GM23338 (cell line): ENCODE measurements around the gene ARSD. TPM values are rescaled to one million over a fixed set of nuclear protein-coding genes. Genes with fewer than 3 reads are reported as not detected.
"Not testable (repeated sequence)": the region's sequence is repeated elsewhere in the genome, so short reads cannot be mapped to it uniquely, and the experiment has no call there.

Source experiments
- ATAC-seq: fragments of 200-7000 bp; cut with Tn5 transposase; 3 replicates; pipeline ENCODE4 v1.9.1; 2020
- DNase-seq: peaks from one replicate; pipeline ENCODE4 v3.0.0-alpha.2; 2015; ENCODE audit warnings: low spot score
- H2AFZ ChIP-seq: fragments of 200-600 bp; sonication (generic); 2 replicates; pipeline ENCODE4 v1.8.0; 2016; ENCODE audit warnings: antibody characterized with exemption, mild to moderate bottlenecking, moderate library complexity
- H3F3A ChIP-seq: fragments of 200-600 bp; sonication (generic); replicated peaks from 2 replicates; pipeline ENCODE4 v1.8.0; 2017; ENCODE audit warnings: antibody characterized with exemption, mixed run types, low read depth
- H3K27ac ChIP-seq: fragments of 200-600 bp; sonication (generic); 2 replicates; pipeline ENCODE4 v1.6.1; 2016; ENCODE audit warnings: low read depth
- H3K27me3 ChIP-seq: fragments of 200-600 bp; sonication (generic); 2 replicates; pipeline ENCODE4 v1.8.0; 2016; ENCODE audit warnings: mild to moderate bottlenecking, mixed run types, moderate library complexity; ENCODE audit not compliant: insufficient read depth
- H3K36me3 ChIP-seq: fragments of 200-600 bp; sonication (generic); 2 replicates; pipeline ENCODE4 v1.8.0; 2016; ENCODE audit warnings: mild to moderate bottlenecking; ENCODE audit not compliant: insufficient read depth
- H3K4me1 ChIP-seq: fragments of 200-600 bp; sonication (generic); 2 replicates; pipeline ENCODE4 v1.8.0; 2016; ENCODE audit warnings: mild to moderate bottlenecking, moderate library complexity; ENCODE audit not compliant: insufficient read depth
- H3K4me2 ChIP-seq: fragments of 200-600 bp; sonication (generic); 2 replicates; pipeline ENCODE4 v1.7.1; 2017; ENCODE audit warnings: mixed run types
- H3K4me3 ChIP-seq: fragments of 200-600 bp; sonication (generic); 2 replicates; pipeline ENCODE4 v1.6.1; 2016; ENCODE audit warnings: mixed run types
- H3K79me2 ChIP-seq: fragments of 200-600 bp; sonication (generic); replicated peaks from 2 replicates; pipeline ENCODE4 v1.8.0; 2017; ENCODE audit warnings: mild to moderate bottlenecking; ENCODE audit not compliant: insufficient read depth
- H3K9me2 ChIP-seq: fragments of 200-600 bp; sonication (generic); 2 replicates; pipeline ENCODE4 v1.8.0; 2017; ENCODE audit not compliant: insufficient read depth
- H4K20me1 ChIP-seq: fragments of 200-600 bp; sonication (generic); replicated peaks from 2 replicates; pipeline ENCODE4 v1.8.0; 2017; ENCODE audit warnings: mild to moderate bottlenecking; ENCODE audit not compliant: insufficient read depth
- H3K27ac Mint-ChIP-seq: 2 replicates; pipeline ENCODE4 v1.8.0; 2020; ENCODE audit warnings: inconsistent platforms, mild to moderate bottlenecking, moderate library complexity, mixed read lengths
- H3K27me3 Mint-ChIP-seq: 3 replicates; pipeline ENCODE4 v1.8.0; 2022; ENCODE audit warnings: low read depth, mild to moderate bottlenecking, moderate library complexity, mixed read lengths, inconsistent platforms; ENCODE audit not compliant: insufficient read depth, poor library complexity
- H3K36me3 Mint-ChIP-seq: 3 replicates; pipeline ENCODE4 v1.8.0; 2021; ENCODE audit warnings: low read depth, mild to moderate bottlenecking, inconsistent platforms, moderate library complexity, mixed read lengths
- H3K4me1 Mint-ChIP-seq: 3 replicates; pipeline ENCODE4 v1.8.0; 2020; ENCODE audit warnings: mild to moderate bottlenecking, inconsistent platforms, mixed read lengths
- H3K4me3 Mint-ChIP-seq: 3 replicates; pipeline ENCODE4 v1.8.0; 2021; ENCODE audit warnings: moderate library complexity, mild to moderate bottlenecking, inconsistent platforms, mixed read lengths
- H3K9me3 Mint-ChIP-seq: 3 replicates; pipeline ENCODE4 v1.8.0; 2020; ENCODE audit warnings: moderate library complexity, mild to moderate bottlenecking, inconsistent platforms, mixed read lengths
- EZH2phosphoT487 ChIP-seq: fragments of 200-600 bp; sonication (generic); IDR thresholded peaks from one replicate; pipeline ENCODE4 v1.8.1; 2018; ENCODE audit warnings: antibody characterized with exemption; ENCODE audit not compliant: unreplicated experiment
- JUNB ChIP-seq: IDR thresholded peaks from one replicate; pipeline ENCODE4 v1.6.1; 2016; ENCODE audit warnings: antibody characterized with exemption; ENCODE audit not compliant: unreplicated experiment
- POLR2AphosphoS5 ChIP-seq: IDR thresholded peaks from 2 replicates; pipeline ENCODE4 v1.6.1; 2016; ENCODE audit warnings: antibody characterized with exemption, low read depth
- ZNF114 ChIP-seq: fragments of 250-450 bp; sonication (Bioruptor Pico); IDR thresholded peaks from 2 replicates; pipeline ENCODE4 v1.5.0; 2020; ENCODE audit warnings: mild to moderate bottlenecking, moderate library complexity
- ZNF331 ChIP-seq: fragments of 250-450 bp; sonication (Bioruptor Pico); IDR thresholded peaks from 2 replicates; pipeline ENCODE4 v1.5.0; 2020; ENCODE audit warnings: low read depth, mild to moderate bottlenecking, moderate library complexity
- polyA plus RNA-seq: library from polyadenylated mRNA; unstranded; fragments of >200 nt; fragmentation: Nextera tagmentation; extraction: Ambion mirVana; gene quantifications from 2 replicates; pipeline ENCODE4 v1.2.1, GENCODE V29; 2016
- total RNA-seq: library from RNA; depleted of rRNA; stranded (reverse); fragments of >200 nt; shearing (Covaris generic); gene quantifications from 2 replicates; pipeline ENCODE4 v1.2.3, GENCODE V29; 2014
- TF ChIP-seq, protein P1 (sequence below), 2 experiments: fragments of 200-600 bp in 1 of 2; sonication (generic) in 1 of 2; conservative IDR thresholded peaks; 2 replicates each; pipeline versions ENCODE4 v1.5.1 to v1.6.1; 2016 to 2017; ENCODE audit warnings: antibody characterized with exemption in 2 of 2, low read depth in 2 of 2, mild to moderate bottlenecking in 2 of 2, moderate library complexity in 1 of 2

Gene ARSD
- total and polyA plus RNA-seq, 2 experiments from 2014 or later: 1.3 to 1.7 TPM

DNA sequence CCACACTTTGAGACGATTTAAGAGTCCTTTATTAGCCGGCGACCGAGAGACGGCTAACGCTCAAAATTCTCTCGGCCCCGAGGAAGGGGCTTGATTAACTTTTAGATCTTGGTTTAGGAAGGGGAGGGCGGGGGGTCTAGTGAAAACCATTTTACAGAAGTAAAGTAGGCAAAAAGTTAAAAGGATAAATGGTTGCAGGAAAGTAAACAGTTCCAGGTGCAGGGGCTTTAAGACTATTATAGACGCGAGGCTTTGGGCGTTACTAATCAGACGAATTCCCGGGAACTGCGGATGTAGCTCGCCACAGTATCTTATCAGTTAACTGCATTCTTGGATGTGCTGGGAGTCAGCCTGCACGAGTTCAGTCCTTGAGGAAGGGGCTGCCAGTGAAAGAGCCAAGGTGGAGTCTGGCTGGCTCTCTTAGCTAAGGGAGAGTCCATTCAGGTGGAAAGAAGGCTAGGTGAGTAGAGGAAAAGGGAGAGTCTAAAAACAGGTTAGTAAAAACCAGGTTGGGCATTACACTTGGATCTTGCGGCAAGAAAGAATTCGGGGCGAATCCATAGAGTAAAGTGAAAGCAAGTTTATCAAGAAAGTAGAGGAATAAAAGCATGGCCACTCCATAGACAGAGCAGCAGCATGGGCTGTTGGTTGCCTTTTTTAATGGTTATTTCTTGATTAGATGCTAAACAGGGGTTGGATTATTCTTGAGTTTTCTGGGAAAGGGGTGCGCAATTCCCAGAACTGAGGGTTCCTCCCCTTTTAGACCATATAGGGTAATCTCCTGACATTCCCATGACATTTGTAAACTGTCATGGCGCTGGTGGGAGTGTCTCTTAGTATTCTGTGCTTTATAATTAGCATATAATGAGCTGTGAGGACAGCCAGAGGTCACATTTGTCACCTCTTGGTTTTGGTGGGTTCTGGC, 38.3 kb downstream of the ARSD start:
- H3K4me3 Mint-ChIP-seq, H3K9me2 ChIP-seq, H3K36me3 ChIP-seq, H3K27me3 Mint-ChIP-seq, H4K20me1 ChIP-seq, H3K9me3 Mint-ChIP-seq, H3K27me3 ChIP-seq, H2AFZ ChIP-seq, ATAC-seq, DNase-seq, H3K4me3 ChIP-seq, H3K27ac Mint-ChIP-seq, H3K79me2 ChIP-seq, H3F3A ChIP-seq: not testable (repeated sequence)
- H3K27ac ChIP-seq: peak overlapping the region; percentile 79; the same call in 1 of the 2 replicates
- H3K4me1 Mint-ChIP-seq: peaks cover 36% of the 10 kb centered on the region
- H3K4me2 ChIP-seq: 0 out of 2 replicates have a peak overlapping the region, but pooled peaks have one; percentile 58
- H3K36me3 Mint-ChIP-seq: peaks cover 14% of the 10 kb centered on the region
- peaks cover 10% of the 10 kb centered on the region for H3K4me1 ChIP-seq

- ATAC-seq (peak; percentile 91), DNase-seq (peak; percentile 57)
- TF ChIP-seq, protein P1, sequence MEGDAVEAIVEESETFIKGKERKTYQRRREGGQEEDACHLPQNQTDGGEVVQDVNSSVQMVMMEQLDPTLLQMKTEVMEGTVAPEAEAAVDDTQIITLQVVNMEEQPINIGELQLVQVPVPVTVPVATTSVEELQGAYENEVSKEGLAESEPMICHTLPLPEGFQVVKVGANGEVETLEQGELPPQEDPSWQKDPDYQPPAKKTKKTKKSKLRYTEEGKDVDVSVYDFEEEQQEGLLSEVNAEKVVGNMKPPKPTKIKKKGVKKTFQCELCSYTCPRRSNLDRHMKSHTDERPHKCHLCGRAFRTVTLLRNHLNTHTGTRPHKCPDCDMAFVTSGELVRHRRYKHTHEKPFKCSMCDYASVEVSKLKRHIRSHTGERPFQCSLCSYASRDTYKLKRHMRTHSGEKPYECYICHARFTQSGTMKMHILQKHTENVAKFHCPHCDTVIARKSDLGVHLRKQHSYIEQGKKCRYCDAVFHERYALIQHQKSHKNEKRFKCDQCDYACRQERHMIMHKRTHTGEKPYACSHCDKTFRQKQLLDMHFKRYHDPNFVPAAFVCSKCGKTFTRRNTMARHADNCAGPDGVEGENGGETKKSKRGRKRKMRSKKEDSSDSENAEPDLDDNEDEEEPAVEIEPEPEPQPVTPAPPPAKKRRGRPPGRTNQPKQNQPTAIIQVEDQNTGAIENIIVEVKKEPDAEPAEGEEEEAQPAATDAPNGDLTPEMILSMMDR (conservative IDR thresholded peaks at IDR 0.05; ENCODE audit: low read depth in 2 of 2): peak; percentile 53 to 62
- H3K9me2 ChIP-seq, H3K27me3 Mint-ChIP-seq, H3K27me3 ChIP-seq, H3K4me3 ChIP-seq, H3K36me3 ChIP-seq, H3K4me3 Mint-ChIP-seq, H2AFZ ChIP-seq, H4K20me1 ChIP-seq, H3K9me3 Mint-ChIP-seq, H3K79me2 ChIP-seq, H3F3A ChIP-seq: not testable (repeated sequence)
- Mint-ChIP-seq H3K36me3 (peaks cover 14% of the 10 kb centered on the region), H3K27ac (peak overlapping the region; percentile 72), H3K4me1 (peaks cover 36% of the 10 kb centered on the region)
- Histone ChIP-seq H3K4me1 (peaks cover 10% of the 10 kb centered on the region), H3K4me2 (peak overlapping the region; percentile 58; the same call in 1 of the 2 replicates), H3K27ac (peak overlapping the region; percentile 79; the same call in 1 of the 2 replicates)
Measured at GRCh38 chrX:2889706-2890490, 39.2 kb downstream of the ARSD start.

- peaks cover 17% of the 10 kb centered on the region for H3K36me3 Mint-ChIP-seq
- Histone ChIP-seq H2AFZ (no peak overlapping the region), H3K4me3 (no peak overlapping the region), H3K4me1 (peaks cover 10% of the 10 kb centered on the region), H3K4me2 (no peak overlapping the region), H4K20me1 (no peaks in the 10 kb centered on the region), H3K36me3 (no peaks in the 10 kb centered on the region), H3F3A (0 out of 2 replicates have a peak, but pooled peaks cover 3% of the 10 kb centered on the region), H3K27me3 (no peaks in the 10 kb centered on the region), H3K79me2 (no peaks in the 10 kb centered on the region), H3K9me2 (no peaks in the 10 kb centered on the region), H3K27ac (peak overlapping the region; percentile 55; the same call in 1 of the 2 replicates)
- H3K4me3 Mint-ChIP-seq: no peak overlapping the region
- no peaks in the 10 kb centered on the region for H3K9me3 Mint-ChIP-seq
- H3K27ac Mint-ChIP-seq: peak overlapping the region; percentile 83
- ATAC-seq (no peak), DNase-seq (no peak)
- H3K27me3 Mint-ChIP-seq: peaks cover 8% of the 10 kb centered on the region
- peaks cover 33% of the 10 kb centered on the region for H3K4me1 Mint-ChIP-seq
- TF ChIP-seq POLR2AphosphoS5: no peak
- no peak for TF ChIP-seq ZNF331 (CRISPR knock-in tag)
- no peak for TF ChIP-seq ZNF114 (CRISPR knock-in tag)
- TF ChIP-seq EZH2phosphoT487: no peak
- no peak for TF ChIP-seq JUNB
Measured at GRCh38 chrX:2889045-2889605, 40.0 kb downstream of the ARSD start.
